GM12865 (cell line): ENCODE measurements around the gene BAHCC1.

Experiments
- DNase-seq: peaks from one replicate; pipeline ENCODE4 v3.0.0; 2010; ENCODE audit warnings: low read depth
- H3K4me3 ChIP-seq: 2 replicates; pipeline ENCODE4 v1.5.1; 2011; ENCODE audit warnings: mild to moderate bottlenecking, low read depth, low read length, control low read depth
- TF ChIP-seq, protein P1 (sequence below): IDR thresholded peaks from 2 replicates; pipeline ENCODE4 v1.5.1; 2011; ENCODE audit warnings: low read length, control low read depth, low read depth, inconsistent platforms; ENCODE audit not compliant: insufficient read depth; ENCODE audit errors: missing control alignments

The BAHCC1 gene

DNA sequence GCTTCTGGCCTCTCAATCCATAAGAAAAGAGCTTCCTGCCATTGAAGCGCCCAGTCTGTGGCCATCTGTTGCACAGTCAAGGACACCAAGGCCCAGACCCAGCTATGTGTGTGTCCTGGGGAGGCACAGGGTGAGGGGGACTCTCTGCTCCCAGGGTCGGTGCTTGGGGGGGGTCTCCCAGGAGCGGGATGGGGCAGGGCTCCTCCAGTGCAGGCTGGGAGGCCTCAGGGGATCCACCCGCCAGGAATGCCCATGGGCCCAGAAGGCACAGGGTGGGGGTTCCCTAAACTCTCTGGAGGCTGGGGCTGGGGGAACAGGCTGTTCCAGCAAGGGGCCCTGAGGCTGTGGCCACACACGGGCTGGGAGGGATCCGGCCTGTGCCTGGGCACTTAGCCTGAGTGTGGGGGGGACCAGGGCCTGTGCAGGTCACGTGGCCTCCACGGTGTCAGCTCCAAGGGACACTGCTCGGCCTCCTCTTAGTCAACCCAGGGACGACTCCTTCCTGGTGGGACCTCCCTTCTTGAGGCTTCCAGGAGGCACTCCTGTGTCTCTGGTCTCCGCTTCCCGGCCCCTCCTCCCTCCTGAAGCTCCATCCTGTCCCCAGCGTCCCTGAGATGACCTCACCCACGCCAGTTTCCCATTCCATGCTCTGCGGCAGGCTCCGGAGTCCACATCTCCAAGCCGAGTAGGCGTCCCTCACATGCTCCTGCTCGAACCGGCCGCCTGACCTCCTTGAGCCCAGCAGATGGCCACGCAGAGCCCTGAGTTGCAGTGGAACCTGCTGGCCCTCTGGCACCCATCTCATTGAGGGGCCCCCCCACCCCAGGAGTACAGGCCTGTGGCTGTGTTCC, 23.1 kb upstream of the BAHCC1 start:
- TF ChIP-seq, protein P1, sequence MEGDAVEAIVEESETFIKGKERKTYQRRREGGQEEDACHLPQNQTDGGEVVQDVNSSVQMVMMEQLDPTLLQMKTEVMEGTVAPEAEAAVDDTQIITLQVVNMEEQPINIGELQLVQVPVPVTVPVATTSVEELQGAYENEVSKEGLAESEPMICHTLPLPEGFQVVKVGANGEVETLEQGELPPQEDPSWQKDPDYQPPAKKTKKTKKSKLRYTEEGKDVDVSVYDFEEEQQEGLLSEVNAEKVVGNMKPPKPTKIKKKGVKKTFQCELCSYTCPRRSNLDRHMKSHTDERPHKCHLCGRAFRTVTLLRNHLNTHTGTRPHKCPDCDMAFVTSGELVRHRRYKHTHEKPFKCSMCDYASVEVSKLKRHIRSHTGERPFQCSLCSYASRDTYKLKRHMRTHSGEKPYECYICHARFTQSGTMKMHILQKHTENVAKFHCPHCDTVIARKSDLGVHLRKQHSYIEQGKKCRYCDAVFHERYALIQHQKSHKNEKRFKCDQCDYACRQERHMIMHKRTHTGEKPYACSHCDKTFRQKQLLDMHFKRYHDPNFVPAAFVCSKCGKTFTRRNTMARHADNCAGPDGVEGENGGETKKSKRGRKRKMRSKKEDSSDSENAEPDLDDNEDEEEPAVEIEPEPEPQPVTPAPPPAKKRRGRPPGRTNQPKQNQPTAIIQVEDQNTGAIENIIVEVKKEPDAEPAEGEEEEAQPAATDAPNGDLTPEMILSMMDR, result no peak
- H3K4me3 ChIP-seq, result no peak overlapping the region
- DNase-seq, result no peak

DNA sequence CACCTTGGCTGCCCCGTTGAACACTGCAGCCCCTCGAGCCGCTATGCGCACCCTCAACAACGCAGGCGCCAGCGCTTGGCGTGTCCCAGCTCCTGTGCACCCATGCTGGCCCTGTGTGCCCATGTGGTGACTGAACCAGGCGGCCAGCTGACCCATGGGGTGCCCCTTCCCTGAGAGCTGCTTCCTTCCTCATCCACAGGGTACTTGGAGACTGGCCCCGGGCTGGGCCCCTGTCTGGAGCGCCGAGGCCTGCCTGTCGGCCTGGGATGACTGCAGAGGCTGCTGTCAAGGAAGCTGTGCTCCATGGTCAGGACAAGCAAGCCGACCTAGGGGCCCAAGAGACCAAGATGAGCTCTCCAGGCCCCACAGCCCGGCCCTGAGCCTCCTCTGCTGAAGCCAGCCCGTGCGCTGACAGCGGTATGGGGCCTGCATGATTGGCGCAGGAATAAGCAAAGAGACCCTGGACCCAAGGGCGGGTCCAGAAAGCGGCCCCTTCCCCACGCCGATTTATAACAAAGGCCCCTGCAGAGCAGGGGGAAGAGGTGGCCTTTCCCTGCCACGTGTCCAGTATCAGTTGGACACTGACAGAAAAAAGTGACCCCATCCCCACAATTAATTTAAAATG, 21.6 kb upstream of the BAHCC1 start:
- no peak overlapping the region for H3K4me3 ChIP-seq
- DNase-seq, result no peak
- TF ChIP-seq, protein P1, result no peak

DNA sequence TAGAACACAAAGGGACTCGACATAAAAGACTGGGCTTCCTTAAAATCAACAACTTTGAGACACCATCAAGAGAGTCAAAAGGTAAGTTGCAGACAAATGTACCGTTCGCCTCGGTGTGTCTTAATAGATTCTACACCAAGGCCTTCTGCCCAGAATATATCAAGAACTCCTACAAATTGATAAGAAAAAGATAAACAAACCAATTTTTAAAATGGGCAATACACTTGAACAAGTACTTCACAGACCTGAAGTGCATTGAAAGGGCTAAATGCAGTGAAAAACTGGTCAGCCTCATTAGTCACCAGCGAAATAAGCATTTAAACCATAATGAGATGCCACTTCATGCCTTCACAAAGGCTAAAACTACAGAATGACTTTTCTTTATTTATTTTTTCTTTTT, 20.4 kb upstream of the BAHCC1 start:
- TF ChIP-seq, protein P1, result no peak
- DNase-seq, result no peak
- no peak overlapping the region for H3K4me3 ChIP-seq

DNA sequence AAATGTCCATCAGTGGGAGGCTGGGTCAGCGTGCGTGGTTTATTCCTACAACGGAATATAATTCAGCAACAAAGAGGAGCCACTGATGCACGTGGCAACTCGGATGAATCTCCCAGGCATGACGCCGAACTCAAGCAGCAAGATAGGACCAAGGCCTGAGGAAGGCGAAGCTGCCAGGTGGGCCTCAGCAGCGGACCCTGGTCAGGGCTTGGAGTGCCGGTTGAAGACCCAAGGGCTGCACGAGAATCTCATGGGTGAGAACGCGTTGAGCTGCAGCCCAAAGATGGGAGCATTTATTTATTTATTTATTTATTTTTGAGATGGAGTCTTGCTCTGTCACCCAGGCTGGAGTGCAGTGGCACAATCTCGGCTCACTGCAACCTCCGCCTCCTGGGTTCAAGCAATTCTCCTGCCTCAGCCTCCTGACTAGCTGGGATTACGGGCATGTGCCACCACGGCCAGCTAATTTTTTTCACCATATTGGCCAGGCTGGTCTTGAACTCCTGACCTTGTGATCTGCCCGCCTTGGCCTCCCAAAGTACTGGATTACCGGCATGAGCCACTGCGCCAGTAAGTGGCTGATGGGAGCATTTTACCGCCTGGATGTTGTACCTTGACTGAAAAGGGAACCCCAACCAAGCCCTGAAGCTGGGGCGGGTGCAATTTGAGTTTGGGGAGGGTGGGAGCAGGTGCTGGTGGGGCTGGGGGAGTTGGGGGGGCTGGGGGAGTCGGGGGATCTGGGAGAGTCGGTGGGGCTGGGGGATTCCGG, 18.1 kb upstream of the BAHCC1 start:
- no peak overlapping the region for H3K4me3 ChIP-seq
- DNase-seq, result no peak
- TF ChIP-seq, protein P1, result no peak

DNA sequence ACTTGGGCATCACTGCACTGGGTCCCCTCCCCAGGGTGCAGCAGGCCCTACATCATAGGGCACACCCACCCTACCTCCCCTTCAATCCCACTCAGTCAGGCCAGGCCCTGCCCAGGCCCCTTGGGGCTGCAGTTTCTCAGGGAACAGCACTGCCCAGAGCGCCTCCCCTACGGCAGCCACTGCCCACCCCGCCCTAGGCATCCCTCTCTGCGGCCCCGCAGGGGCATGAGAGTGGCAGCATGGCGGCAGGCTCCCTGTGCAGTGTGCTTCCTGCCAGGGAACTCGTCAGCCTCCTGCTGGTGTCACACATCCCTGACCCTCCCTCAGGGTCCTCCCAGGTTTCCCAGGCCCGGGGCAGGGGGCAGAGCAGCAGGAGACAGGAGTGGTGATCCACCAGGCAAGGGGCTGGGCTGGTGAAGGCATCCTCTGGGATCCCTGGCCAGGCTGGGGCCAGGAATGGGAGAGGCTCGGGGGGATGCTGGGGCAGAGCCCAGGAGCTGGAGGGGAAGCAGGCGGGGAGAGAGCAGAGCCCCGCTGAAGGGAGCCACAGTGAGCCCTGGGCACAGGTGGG, 16.2 kb upstream of the BAHCC1 start:
- H3K4me3 ChIP-seq, result no peak overlapping the region
- TF ChIP-seq, protein P1, result no peak

DNA sequence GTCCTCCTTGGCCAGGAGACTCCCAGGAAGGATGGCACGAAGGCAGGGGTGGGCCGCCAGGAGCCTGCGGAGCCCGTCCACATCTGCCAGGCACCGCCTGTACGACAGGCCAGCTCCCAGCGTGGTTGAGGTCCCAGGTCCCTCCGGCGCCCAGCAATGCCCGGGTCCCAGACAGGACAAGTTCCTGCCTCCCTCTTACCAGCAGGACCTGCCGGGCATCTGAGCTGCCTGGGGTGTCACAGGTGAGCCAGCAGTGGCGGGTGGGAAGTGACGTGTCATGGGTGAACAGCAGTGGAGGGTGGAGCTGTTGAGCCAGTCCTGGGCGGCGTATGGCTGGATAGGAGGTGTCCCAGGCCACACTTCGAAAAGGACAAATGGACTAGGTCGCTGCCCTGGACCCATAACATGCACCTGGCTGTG, 15.7 kb upstream of the BAHCC1 start:
- no peak for DNase-seq
- H3K4me3 ChIP-seq, result no peak overlapping the region
- TF ChIP-seq, protein P1, result no peak

More for the DNA sequence above, 16.2 kb upstream of the BAHCC1 start:
- DNase-seq, result no peak
